Measurements from ENCODE around the gene SDS.

- TF ChIP-seq CTCF (conservative IDR thresholded peaks at IDR 0.05) = no peak
- TF ChIP-seq EZH2 (IDR thresholded peaks at IDR 0.05; ENCODE audit: low read depth) = no peak
These were observed 10.9 kb upstream of the SDS start for GRCh38 chr12:113414519-113415038.

Data from PC-9 (cell line).